Lung (tissue), 12 donors: Measurements from ENCODE around the gene KCNB1. TPM values are rescaled to one million over a fixed set of nuclear protein-coding genes. Genes with fewer than 3 reads are reported as not detected.

Experiments used
- ATAC-seq: fragments of 200-7000 bp; cut with Tn5 transposase; one replicate; pipeline ENCODE4 v1.9.1; 2020; ENCODE audit warnings: moderate number of reproducible peaks; ENCODE audit not compliant: insufficient read depth, low FRiP score
- DNase-seq, 3 donors: peaks; one replicate each; pipeline ENCODE4 v3.0.0-alpha.2; 2013 to 2017
- H3K27ac ChIP-seq, 2 donors: one replicate each; pipeline ENCODE4 v1.5.1; 2013; ENCODE audit warnings: mild to moderate bottlenecking in 2 of 2, moderate library complexity in 2 of 2, control low read depth in 1 of 2, inconsistent platforms in 1 of 2, low read depth in 1 of 2, low read length in 1 of 2
- H3K27me3 ChIP-seq, 3 donors: one replicate each; pipeline ENCODE4 v1.5.1; 2013; ENCODE audit warnings: low read length in 2 of 3; ENCODE audit not compliant: control insufficient read depth in 3 of 3, insufficient read depth in 3 of 3
- H3K36me3 ChIP-seq, 4 donors: one replicate each; pipeline ENCODE4 v1.5.1; 2013; ENCODE audit warnings: low read length in 4 of 4, mild to moderate bottlenecking in 1 of 4, moderate library complexity in 1 of 4; ENCODE audit not compliant: control insufficient read depth in 4 of 4, insufficient read depth in 4 of 4
- H3K4me1 ChIP-seq, 5 donors: one replicate each; pipeline ENCODE4 v1.5.1; 2013; ENCODE audit warnings: low read length in 5 of 5, mild to moderate bottlenecking in 2 of 5, moderate library complexity in 1 of 5; ENCODE audit not compliant: control insufficient read depth in 5 of 5, insufficient read depth in 5 of 5
- H3K4me3 ChIP-seq: one replicate; pipeline ENCODE4 v1.5.1; 2013; ENCODE audit warnings: mild to moderate bottlenecking, control low read depth, moderate library complexity
- H3K9ac ChIP-seq, 2 donors: one replicate each; pipeline ENCODE4 v1.5.1; 2013; ENCODE audit warnings: low read length in 2 of 2, control low read depth in 1 of 2; ENCODE audit not compliant: insufficient read depth in 1 of 2
- H3K9me3 ChIP-seq, 4 donors: one replicate each; pipeline ENCODE4 v1.5.1; 2013; ENCODE audit warnings: low read length in 3 of 4, mild to moderate bottlenecking in 1 of 4, moderate library complexity in 1 of 4; ENCODE audit not compliant: control insufficient read depth in 4 of 4, insufficient read depth in 3 of 4
- CTCF ChIP-seq: IDR thresholded peaks from 2 replicates; pipeline ENCODE4 v1.5.1; 2012; ENCODE audit warnings: mild to moderate bottlenecking; ENCODE audit errors: control extremely low read depth, extremely low read depth
- WGBS, 2 donors: extraction: QIAGEN DNeasy Blood & Tissue Kit; methylation state at CpG; one replicate each; pipeline ENCODE4 v1.1.7; 2013; 5-methylcytosine and 5-hydroxymethylcytosine counted together
- polyA plus RNA-seq, 2 donors: library from polyadenylated mRNA; stranded (reverse); fragments of 200-250 nt; gene quantifications; one replicate each; pipeline ENCODE4 v1.2.1, GENCODE V29; 2013
- total RNA-seq, 2 donors: library from RNA; depleted of rRNA in 1 of 2; stranded (reverse); fragments of >200 nt in 1 of 2; gene quantifications; one replicate each; pipeline ENCODE4 v1.2.1, GENCODE V29; 2014 to 2021
- donor health status: control.
- donor health status: control.
- donor health status: Bipolar disorder and iron deficiency.
- donor health status: healthy.
- donor health status: DM: yes; HTN: yes; CAD: no.

Gene KCNB1
- total and polyA plus RNA-seq, 4 donors = 0.11 to 1.0 (median 0.57) TPM

- Histone ChIP-seq H3K4me3 (no peak overlapping the region), H3K27ac (no peak overlapping the region)
These were observed 56.1 kb downstream of the KCNB1 start for GRCh38 chr20:49426395-49426794.

GRCh38 chr20:49424536-49424935 lies 57.9 kb downstream of the KCNB1 start:
- Histone ChIP-seq H3K27me3 (peaks cover 0 to 2% (median under 1%) of the 10 kb centered on the region in 3 donors), H3K36me3 (no peaks in the 10 kb centered on the region), H3K9me3 (peaks cover 0 to 2% (median 0%) of the 10 kb centered on the region in 4 donors), H3K27ac (no peak overlapping the region), H3K4me1 (no peaks in the 10 kb centered on the region), H3K4me3 (no peak overlapping the region), H3K9ac (no peak overlapping the region)
- TF ChIP-seq CTCF = no peak
- 67 to 79% methylated on average over 13 of the region's 13 CpGs for WGBS, 2 donors
- ATAC-seq (no peak), DNase-seq (no peak)

More at GRCh38 chr20:49426395-49426794, 56.1 kb downstream of the KCNB1 start:
- Histone ChIP-seq H3K36me3 (no peaks in the 10 kb centered on the region), H3K4me1 (no peaks in the 10 kb centered on the region), H3K9me3 (no peaks in the 10 kb centered on the region), H3K9ac (no peak overlapping the region), H3K27me3 (peaks cover 0 to 6% (median 2%) of the 10 kb centered on the region in 3 donors)
- DNase-seq = no peak
- ATAC-seq = no peak
- no peak for TF ChIP-seq CTCF
- WGBS, 2 donors = 79 to 85% methylated on average over 5 of the region's 5 CpGs

- Histone ChIP-seq H3K9ac (no peak overlapping the region), H3K27ac (no peak overlapping the region), H3K4me3 (no peak overlapping the region), H3K36me3 (no peaks in the 10 kb centered on the region), H3K9me3 (peaks cover 0 to 2% (median 0%) of the 10 kb centered on the region in 4 donors), H3K4me1 (no peaks in the 10 kb centered on the region), H3K27me3 (peaks cover 0 to 5% (median 0%) of the 10 kb centered on the region in 3 donors)
- no peak for TF ChIP-seq CTCF
- ATAC-seq (no peak), DNase-seq (no peak)
- WGBS, 2 donors = 88 to 89% methylated on average over 5 to 6 of the region's 6 CpGs
These were observed 60.3 kb downstream of the KCNB1 start for GRCh38 chr20:49422161-49422560.

- no peak overlapping the region for H3K9ac ChIP-seq
- no peak for DNase-seq
- TF ChIP-seq CTCF = no peak
- H3K27me3 ChIP-seq = peaks cover 0 to 7% (median 0%) of the 10 kb centered on the region in 3 donors
- H3K36me3 ChIP-seq = no peaks in the 10 kb centered on the region
- peak overlapping the region in 1 of 2 donors; percentile 57 for H3K27ac ChIP-seq
- no peak overlapping the region for H3K4me3 ChIP-seq
- WGBS, 2 donors = 80 to 81% methylated on average over 6 of the region's 6 CpGs
- peaks cover 0 to 4% (median 0%) of the 10 kb centered on the region in 4 donors for H3K9me3 ChIP-seq
- H3K4me1 ChIP-seq = peaks cover 0 to 3% (median 0%) of the 10 kb centered on the region in 5 donors
- ATAC-seq = no peak
These were observed 61.6 kb downstream of the KCNB1 start for GRCh38 chr20:49420811-49421295.
